ENCODE measurements around the gene NTN1.

DNA sequence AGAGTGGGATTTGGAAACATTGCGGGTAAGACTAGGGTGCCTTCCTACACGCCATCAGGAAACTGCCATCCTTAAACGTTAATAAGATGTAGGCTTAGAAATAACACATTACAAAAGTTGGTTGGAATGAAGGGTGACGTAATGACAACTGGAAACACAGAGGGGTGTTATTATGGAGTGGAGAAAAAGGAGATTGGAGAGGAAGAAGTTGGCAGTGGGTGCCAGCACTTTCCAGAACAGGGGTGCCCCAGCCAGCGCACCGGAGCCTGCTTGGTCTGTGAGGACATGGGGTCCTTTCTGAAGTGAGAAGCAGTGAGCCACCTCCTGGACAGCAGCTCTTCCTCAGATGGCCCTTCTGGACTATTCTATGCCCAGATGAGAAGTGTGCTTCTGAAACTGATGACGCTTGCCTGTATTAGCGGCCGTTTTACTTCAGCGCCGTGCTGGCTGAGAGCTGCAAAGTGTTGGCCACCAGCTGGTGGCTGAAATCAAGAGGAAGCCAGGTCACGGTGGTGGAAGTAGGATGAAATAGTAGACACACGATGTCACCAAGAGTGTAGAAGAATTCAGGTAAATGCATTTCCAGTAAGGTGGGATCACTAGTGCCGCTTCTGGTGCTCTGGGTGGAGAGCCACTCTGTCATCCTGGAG is 244.8 kb downstream of the NTN1 start:
- TF ChIP-seq EZH2 (IDR thresholded peaks at IDR 0.05) = no peak
- no peak for TF ChIP-seq POLR2AphosphoS5 (IDR thresholded peaks at IDR 0.05; ENCODE audit: borderline replicate concordance, low read depth, low read length)
- TF ChIP-seq FOXP2 (optimal IDR thresholded peaks at IDR 0.05; ENCODE audit: control extremely low read depth, extremely low read length, insufficient read depth) = no peak
